ENCODE data around the gene PBX1.

The PBX1 gene

GRCh38 chr1:164602101-164602422, 43.1 kb downstream of the PBX1 start:
- CTCF ChIA-PET, result interaction anchor here (0.7 to 2.2 kb wide), 8 partner anchors 10 to 1754 kb away, joined by 3 to 15 read pairs (median 4); no protein-coding TSS in a partner anchor
- Histone ChIP-seq H3K9me3 (ENCODE audit: control insufficient read depth, insufficient read depth, low read depth, low read length) (no peaks in the 10 kb centered on the region), H3K36me3 (ENCODE audit: control insufficient read depth in 2 of 2, insufficient read depth in 1 of 2, low read length in 2 of 2) (no peaks in the 10 kb centered on the region), H3K27ac (ENCODE audit: extremely low read depth, low read depth, low read length) (peak overlapping the region; percentile 66), H3K4me3 (ENCODE audit: low read depth, low read length) (no peak overlapping the region), H3K4me1 (ENCODE audit: control insufficient read depth, insufficient read depth, low read length) (peaks cover 37% of the 10 kb centered on the region)
- POLR2A ChIA-PET, result interaction anchor here (1.2 to 3.5 kb wide), 3 partner anchors 10 to 43 kb away, joined by 3 to 39 read pairs (median 3); partner anchors contain the start of gene PBX1
- TF ChIP-seq GLI4 (tag by site-specific recombination; IDR thresholded peaks at IDR 0.05), result no peak
- TF ChIP-seq ZNF624 (tag by site-specific recombination; IDR thresholded peaks at IDR 0.05), result no peak
- no peak for TF ChIP-seq ZBTB26 (tag by site-specific recombination; optimal IDR thresholded peaks at IDR 0.05)
- no peak for TF ChIP-seq ZNF391 (tag by site-specific recombination; IDR thresholded peaks at IDR 0.05; ENCODE audit: borderline replicate concordance, low read depth)
- TF ChIP-seq ZNF302 (tag by site-specific recombination; IDR thresholded peaks at IDR 0.05; ENCODE audit: low read depth), result no peak
- 0 out of 2 replicates have a peak, but pooled peaks have one; percentile 36 for TF ChIP-seq ZFP69B (tag by site-specific recombination; IDR thresholded peaks at IDR 0.05)
- TF ChIP-seq HOXD13 (CRISPR knock-in tag; IDR thresholded peaks at IDR 0.05; ENCODE audit: borderline replicate concordance), result no peak
- no peak for TF ChIP-seq ZBTB20 (tag by site-specific recombination; IDR thresholded peaks at IDR 0.05)
- no peak for TF ChIP-seq ZBTB17 (tag by site-specific recombination; IDR thresholded peaks at IDR 0.05)
- TF ChIP-seq ZXDB (tag by site-specific recombination; IDR thresholded peaks at IDR 0.05), result no peak
- no peak for TF ChIP-seq MEIS1 (CRISPR knock-in tag; IDR thresholded peaks at IDR 0.05; ENCODE audit: borderline replicate concordance)
- TF ChIP-seq KLF8 (tag by site-specific recombination; IDR thresholded peaks at IDR 0.05), result no peak
- no peak for TF ChIP-seq ZFP41 (tag by site-specific recombination; IDR thresholded peaks at IDR 0.05; ENCODE audit: borderline replicate concordance)
- TF ChIP-seq ZNF692 (tag by site-specific recombination; IDR thresholded peaks at IDR 0.05), result 0 out of 2 replicates have a peak, but pooled peaks have one; percentile 12
- TF ChIP-seq YY2 (tag by site-specific recombination; IDR thresholded peaks at IDR 0.05), result no peak

GRCh38 chr1:164602480-164603093, 43.6 kb downstream of the PBX1 start:
- ChIA-PET CTCF (interaction anchor here (0.6 to 2.2 kb wide), 13 partner anchors 10 to 1754 kb away, joined by 3 to 15 read pairs (median 4); no protein-coding TSS in a partner anchor), POLR2A (interaction anchor here (1.2 to 3.5 kb wide), 4 partner anchors 9 to 44 kb away, joined by 3 to 39 read pairs (median 4); partner anchors contain the start of gene PBX1)
- Histone ChIP-seq H3K27ac (ENCODE audit: extremely low read depth, low read depth, low read length) (peak overlapping the region; percentile 66), H3K4me1 (ENCODE audit: control insufficient read depth, insufficient read depth, low read length) (peaks cover 37% of the 10 kb centered on the region), H3K4me3 (ENCODE audit: low read depth, low read length) (no peak overlapping the region), H3K9me3 (ENCODE audit: control insufficient read depth, insufficient read depth, low read depth, low read length) (no peaks in the 10 kb centered on the region), H3K36me3 (ENCODE audit: control insufficient read depth in 2 of 2, insufficient read depth in 1 of 2, low read length in 2 of 2) (no peaks in the 10 kb centered on the region)
- TF ChIP-seq ZBTB48 (tag by site-specific recombination; IDR thresholded peaks at IDR 0.05) (peak; percentile 43; the same call in 1 of the 2 replicates), ZNF501 (tag by site-specific recombination; IDR thresholded peaks at IDR 0.05) (peak; percentile 69; the same call in 1 of the 2 replicates), ZNF626 (tag by site-specific recombination; IDR thresholded peaks at IDR 0.05) (no peak), ZNF274 (IDR thresholded peaks at IDR 0.05; ENCODE audit: low read length) (no peak), ZNF274 (tag by site-specific recombination; IDR thresholded peaks at IDR 0.05; ENCODE audit: borderline replicate concordance) (no peak), CTCF (tag by site-specific recombination; IDR thresholded peaks at IDR 0.05) (peak; percentile 59; the same call in 1 of the 2 replicates), PRDM1 (tag by site-specific recombination; IDR thresholded peaks at IDR 0.05) (peak; percentile 93), ZNF621 (tag by site-specific recombination; IDR thresholded peaks at IDR 0.05) (no peak), ZBTB49 (tag by site-specific recombination; IDR thresholded peaks at IDR 0.05; ENCODE audit: low read depth) (no peak), YY2 (tag by site-specific recombination; IDR thresholded peaks at IDR 0.05) (no peak), ZNF610 (tag by site-specific recombination; IDR thresholded peaks at IDR 0.05; ENCODE audit: borderline replicate concordance) (no peak; the same call in 1 of the 2 replicates), ZNF423 (tag by site-specific recombination; IDR thresholded peaks at IDR 0.05) (no peak), ZNF449 (tag by site-specific recombination; IDR thresholded peaks at IDR 0.05) (no peak)
